Endothelial cell (in vitro differentiated cells): ENCODE measurements around the gene ZNF182. TPM values are rescaled to one million over a fixed set of nuclear protein-coding genes. Genes with fewer than 3 reads are reported as not detected.
"Not testable (repeated sequence)": the region's sequence is repeated elsewhere in the genome, so short reads cannot be mapped to it uniquely, and the experiment has no call there.

Experiments used
- DNase-seq: peaks from one replicate; pipeline ENCODE4 v3.0.0; 2021; ENCODE audit warnings: low spot score
- H3K27ac Mint-ChIP-seq: one replicate; pipeline ENCODE4 v1.8.0; 2021; ENCODE audit warnings: mixed read lengths, inconsistent platforms; ENCODE audit not compliant: unreplicated experiment
- H3K27me3 Mint-ChIP-seq: one replicate; pipeline ENCODE4 v1.8.0; 2021; ENCODE audit warnings: mild to moderate bottlenecking, moderate library complexity, mixed read lengths, inconsistent platforms; ENCODE audit not compliant: unreplicated experiment
- H3K36me3 Mint-ChIP-seq: one replicate; pipeline ENCODE4 v1.8.0; 2021; ENCODE audit warnings: mild to moderate bottlenecking, low read depth, mixed read lengths, inconsistent platforms; ENCODE audit not compliant: unreplicated experiment
- H3K4me1 Mint-ChIP-seq: one replicate; pipeline ENCODE4 v1.8.0; 2021; ENCODE audit warnings: mild to moderate bottlenecking, mixed read lengths, inconsistent platforms; ENCODE audit not compliant: unreplicated experiment
- H3K4me3 Mint-ChIP-seq: one replicate; pipeline ENCODE4 v1.8.0; 2021; ENCODE audit warnings: mild to moderate bottlenecking, mixed read lengths, inconsistent platforms; ENCODE audit not compliant: unreplicated experiment
- H3K9me3 Mint-ChIP-seq: one replicate; pipeline ENCODE4 v1.8.0; 2021; ENCODE audit warnings: mixed read lengths, inconsistent platforms; ENCODE audit not compliant: unreplicated experiment
- CTCF ChIP-seq: fragments of 200-600 bp; sonication (generic); IDR thresholded peaks from one replicate; pipeline ENCODE4 v1.5.0; 2021; ENCODE audit warnings: antibody characterized with exemption; ENCODE audit not compliant: unreplicated experiment
- total RNA-seq: library from RNA; stranded (reverse); fragmentation: NEBNext Ultra II Directional; extraction: Animal tissue kit (Norgen Biotek cat#: 25700); gene quantifications from one replicate; pipeline ENCODE4 v1.2.1, GENCODE V29; 2021; ENCODE audit not compliant: unreplicated experiment

Gene ZNF182
- total RNA-seq, 1 donor from 2014 or later, result 7.0 TPM

- DNase-seq, result no peak
- no peak overlapping the region for H3K4me3 Mint-ChIP-seq
- no peaks in the 10 kb centered on the region for H3K27me3 Mint-ChIP-seq
- TF ChIP-seq CTCF, result no peak
- peaks cover 4% of the 10 kb centered on the region for H3K4me1 Mint-ChIP-seq
- H3K9me3 Mint-ChIP-seq, result no peaks in the 10 kb centered on the region
- H3K27ac Mint-ChIP-seq, result no peak overlapping the region
- peaks cover 33% of the 10 kb centered on the region for H3K36me3 Mint-ChIP-seq
Measured at GRCh38 chrX:47991263-47992094, 12.3 kb downstream of the ZNF182 start.

GRCh38 chrX:47976254-47977151 lies 27.3 kb downstream of the ZNF182 start:
- Mint-ChIP-seq H3K27ac (no peak overlapping the region), H3K9me3 (peaks cover 23% of the 10 kb centered on the region), H3K36me3 (peaks cover 84% of the 10 kb centered on the region), H3K4me1 (no peaks in the 10 kb centered on the region), H3K27me3 (no peaks in the 10 kb centered on the region), H3K4me3 (peak overlapping the region; percentile 85)
- DNase-seq, result no peak
- no peak for TF ChIP-seq CTCF

- no peak for TF ChIP-seq CTCF
- Mint-ChIP-seq H3K27me3 (no peaks in the 10 kb centered on the region), H3K9me3 (peaks cover 23% of the 10 kb centered on the region), H3K4me3 (no peak overlapping the region), H3K36me3 (peaks cover 59% of the 10 kb centered on the region), H3K4me1 (no peaks in the 10 kb centered on the region), H3K27ac (no peak overlapping the region)
- DNase-seq, result no peak
Measured at GRCh38 chrX:47973235-47973634, 30.6 kb downstream of the ZNF182 start.

GRCh38 chrX:47965526-47965925 lies 38.3 kb downstream of the ZNF182 start:
- not testable (repeated sequence) for H3K27ac Mint-ChIP-seq, DNase-seq, H3K27me3 Mint-ChIP-seq, H3K9me3 Mint-ChIP-seq, H3K4me3 Mint-ChIP-seq, H3K4me1 Mint-ChIP-seq, H3K36me3 Mint-ChIP-seq

- H3K27me3 Mint-ChIP-seq, H3K4me3 Mint-ChIP-seq, DNase-seq, H3K36me3 Mint-ChIP-seq, H3K4me1 Mint-ChIP-seq, H3K27ac Mint-ChIP-seq, H3K9me3 Mint-ChIP-seq: not testable (repeated sequence)
Measured at GRCh38 chrX:47961830-47962229, 42.0 kb downstream of the ZNF182 start.
